GM12865 (cell line): ENCODE results near the gene PPM1D.

Source experiments
- DNase-seq: peaks from one replicate; pipeline ENCODE4 v3.0.0; 2010; ENCODE audit warnings: low read depth
- H3K4me3 ChIP-seq: 2 replicates; pipeline ENCODE4 v1.5.1; 2011; ENCODE audit warnings: mild to moderate bottlenecking, low read depth, low read length, control low read depth
- CTCF ChIP-seq: IDR thresholded peaks from 2 replicates; pipeline ENCODE4 v1.5.1; 2011; ENCODE audit warnings: low read length, control low read depth, low read depth, inconsistent platforms; ENCODE audit not compliant: insufficient read depth; ENCODE audit errors: missing control alignments

Gene PPM1D

GRCh38 chr17:60680754-60681153, 80.8 kb downstream of the PPM1D start:
- no peak for DNase-seq
- H3K4me3 ChIP-seq = no peak overlapping the region
- TF ChIP-seq CTCF = no peak

DNA sequence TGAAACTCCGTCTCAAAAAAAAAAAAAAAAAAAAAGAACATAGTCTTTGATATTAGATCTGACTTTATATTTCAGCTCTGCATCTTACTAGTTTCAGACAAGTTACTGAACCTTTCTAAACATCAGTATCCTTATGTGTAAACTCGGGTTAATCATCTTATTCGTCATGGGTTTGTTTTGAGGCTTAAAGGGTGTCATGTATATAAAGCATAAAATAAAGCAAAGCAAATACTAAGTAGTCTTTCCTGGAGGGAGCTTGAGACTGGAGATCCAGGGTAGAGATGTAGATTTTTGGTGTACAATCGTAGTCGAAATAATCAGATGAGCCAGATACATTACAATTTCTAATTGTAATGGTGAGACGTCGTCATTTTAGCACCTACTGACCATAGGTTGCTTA, 85.4 kb downstream of the PPM1D start:
- no peak overlapping the region for H3K4me3 ChIP-seq
- no peak for TF ChIP-seq CTCF
- DNase-seq = no peak

DNA sequence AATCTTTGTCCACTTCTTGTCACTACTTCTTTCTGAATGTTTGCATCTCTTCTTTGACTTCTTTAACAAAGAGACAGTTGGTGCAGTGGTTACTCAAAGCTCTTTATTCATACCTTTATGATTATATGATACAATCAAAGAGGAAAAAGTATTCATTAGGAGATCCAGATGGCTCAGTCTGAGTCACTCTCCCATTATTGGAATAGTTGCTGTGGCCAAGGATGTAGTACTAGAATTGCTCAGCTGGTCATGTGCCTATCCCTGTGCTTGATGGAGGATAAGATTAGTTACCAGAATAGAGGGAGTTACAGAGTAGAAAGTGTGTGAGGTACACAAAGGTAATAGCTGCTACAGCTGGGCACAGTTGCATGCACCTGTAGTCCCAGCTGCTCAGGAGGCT, 96.0 kb downstream of the PPM1D start:
- DNase-seq = no peak

GRCh38 chr17:60699090-60699489, 99.1 kb downstream of the PPM1D start:
- no peak for TF ChIP-seq CTCF
- no peak for DNase-seq
- H3K4me3 ChIP-seq = no peak overlapping the region

More for the DNA sequence above, 96.0 kb downstream of the PPM1D start:
- H3K4me3 ChIP-seq = no peak overlapping the region
- no peak for TF ChIP-seq CTCF

DNA sequence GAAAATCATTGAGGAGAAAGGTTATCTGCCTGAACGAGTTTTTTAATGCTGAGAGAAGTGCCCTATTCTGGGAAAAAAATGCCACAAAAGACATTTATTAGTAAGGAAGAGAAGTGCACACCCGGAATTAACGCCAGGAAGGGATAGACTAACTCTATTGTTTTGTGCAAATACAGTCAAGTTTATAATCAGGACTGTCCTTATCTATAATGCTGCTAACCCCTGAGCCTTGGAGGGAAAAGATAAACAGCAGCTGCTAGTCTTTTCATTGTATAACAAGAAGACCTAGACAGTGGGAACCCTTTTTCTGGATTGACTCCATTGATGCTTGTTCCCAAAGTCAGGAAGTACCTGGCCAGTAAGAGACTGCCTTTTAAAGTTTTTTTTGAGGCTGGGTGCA, 104.2 kb downstream of the PPM1D start:
- TF ChIP-seq CTCF = no peak
- DNase-seq = no peak
- no peak overlapping the region for H3K4me3 ChIP-seq

DNA sequence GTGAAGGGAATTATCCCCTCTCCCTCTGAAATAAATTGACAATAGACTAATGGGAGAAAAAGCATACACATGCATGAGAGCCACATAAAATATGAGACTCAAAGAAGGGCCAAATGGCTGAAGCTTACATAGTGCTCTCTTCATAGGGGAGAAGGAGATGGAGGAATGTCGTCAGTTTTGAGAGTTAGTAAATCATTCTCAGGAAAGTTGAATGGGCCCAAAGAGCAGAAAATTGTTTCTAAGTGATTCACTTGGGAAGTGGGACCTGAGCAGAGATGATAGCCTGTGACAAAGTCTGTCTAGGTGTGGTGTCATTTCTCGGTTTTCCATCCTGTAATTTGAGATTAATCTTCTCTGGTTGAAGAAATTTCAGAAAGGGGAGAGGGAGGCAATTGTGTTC, 112.7 kb downstream of the PPM1D start:
- no peak for DNase-seq
- no peak for TF ChIP-seq CTCF

DNA sequence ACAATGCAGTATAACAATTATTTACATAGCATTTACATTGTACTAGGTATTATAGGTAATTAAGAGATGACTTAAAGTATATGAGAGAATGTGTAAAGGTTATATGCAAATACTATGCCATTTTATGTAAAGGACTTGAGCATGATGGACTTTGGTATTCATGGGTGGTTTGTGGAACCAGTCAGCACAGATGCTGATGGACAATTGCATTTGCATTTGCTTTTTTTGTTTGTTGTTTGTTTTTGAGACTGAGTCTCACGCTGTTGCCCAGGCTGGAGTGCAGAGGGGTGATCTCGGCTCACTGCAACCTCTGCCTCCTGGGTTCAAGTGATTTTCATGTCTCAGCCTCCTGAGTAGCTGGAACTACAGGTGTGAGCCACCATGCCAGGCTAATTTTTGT, 113.6 kb downstream of the PPM1D start:
- DNase-seq = no peak
- H3K4me3 ChIP-seq = no peak overlapping the region
- no peak for TF ChIP-seq CTCF

More for the DNA sequence above, 112.7 kb downstream of the PPM1D start:
- H3K4me3 ChIP-seq = no peak overlapping the region
